GM19193 (cell line): ENCODE results near the gene SDK1.

Source experiments
- POLR2A ChIP-seq: IDR thresholded peaks from 4 replicates; pipeline ENCODE4 v1.6.1; 2011; ENCODE audit not compliant: insufficient read depth, insufficient read length; ENCODE audit errors: extremely low read depth

The SDK1 gene

GRCh38 chr7:3922175-3922635 lies 621.2 kb downstream of the SDK1 start:
- TF ChIP-seq POLR2A = no peak

- no peak for TF ChIP-seq POLR2A
Observed at GRCh38 chr7:3923307-3923918, 622.4 kb downstream of the SDK1 start.

- no peak for TF ChIP-seq POLR2A
Observed at GRCh38 chr7:3924277-3924676, 623.2 kb downstream of the SDK1 start.

DNA sequence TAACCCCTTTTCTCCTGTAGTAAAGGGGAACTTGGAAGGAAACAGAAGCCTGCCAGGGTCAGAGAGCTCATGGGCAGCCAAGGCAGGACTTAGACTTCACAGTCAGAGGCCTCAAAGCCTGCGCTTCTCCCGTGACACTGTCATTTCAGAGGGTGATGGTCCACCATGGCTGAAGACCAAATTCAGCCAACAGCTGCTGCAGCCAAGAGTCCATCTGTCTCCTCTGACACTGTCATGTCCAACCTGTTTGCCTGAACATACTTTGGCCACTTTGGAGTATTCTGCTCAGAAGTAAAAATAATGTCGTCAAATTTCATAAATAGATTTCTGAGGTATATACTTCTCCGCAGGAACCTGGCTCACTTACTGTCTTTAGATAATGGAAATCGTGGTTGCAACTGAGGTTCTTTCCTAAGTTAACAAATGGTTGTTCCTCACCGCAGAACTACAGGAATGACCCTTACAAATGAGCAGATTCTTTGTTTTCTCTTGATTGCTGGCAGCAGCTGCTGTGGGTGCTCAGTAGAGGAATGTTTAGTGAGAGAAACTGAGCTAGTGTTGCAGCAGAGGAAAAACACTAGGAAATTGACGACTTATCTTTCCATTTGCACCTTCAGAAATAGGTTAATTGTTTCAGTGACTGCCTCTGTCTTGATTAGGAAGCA lies 626.5 kb downstream of the SDK1 start:
- no peak for TF ChIP-seq POLR2A

GRCh38 chr7:3928727-3929515 lies 627.9 kb downstream of the SDK1 start:
- no peak for TF ChIP-seq POLR2A

DNA sequence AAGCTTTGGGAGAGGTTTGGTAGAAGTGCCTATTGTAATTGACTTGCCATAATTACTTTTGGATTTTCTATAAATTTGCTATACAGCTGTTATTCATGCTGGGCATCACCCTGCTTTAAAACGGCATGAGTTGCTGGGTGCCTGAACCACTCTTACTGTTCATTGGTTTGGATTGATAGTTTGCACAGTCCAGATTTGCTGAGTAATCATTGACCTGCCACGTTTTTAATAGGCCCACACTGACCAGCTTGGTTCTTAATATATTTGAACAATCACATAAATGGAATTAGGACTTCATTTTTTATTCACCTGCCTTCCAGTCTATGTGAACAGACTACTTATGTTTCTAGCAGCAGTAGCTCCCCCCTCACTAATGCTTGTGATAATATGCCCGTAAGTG lies 630.8 kb downstream of the SDK1 start:
- no peak for TF ChIP-seq POLR2A

- no peak for TF ChIP-seq POLR2A
Observed at GRCh38 chr7:3937146-3937545, 636.1 kb downstream of the SDK1 start.

DNA sequence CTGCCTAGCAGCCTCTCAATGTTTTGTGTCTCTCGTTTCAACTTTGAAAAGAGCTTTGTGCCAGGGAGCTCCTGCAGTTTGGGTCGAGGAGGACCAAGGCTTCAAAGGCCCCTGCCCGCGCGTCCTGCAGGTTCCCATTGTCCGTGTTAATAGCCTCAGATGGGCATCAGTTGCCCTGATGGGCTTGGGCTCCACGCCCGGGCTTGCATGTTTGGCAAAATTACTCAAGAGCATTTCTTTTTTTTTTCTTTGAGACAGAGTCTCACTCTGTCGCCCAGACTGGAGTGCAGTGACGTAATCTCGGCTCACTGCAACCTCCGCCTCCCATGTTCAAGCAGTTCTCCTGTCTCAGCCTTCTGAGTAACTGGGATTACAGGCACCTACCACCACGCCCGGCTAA lies 636.6 kb downstream of the SDK1 start:
- no peak for TF ChIP-seq POLR2A

DNA sequence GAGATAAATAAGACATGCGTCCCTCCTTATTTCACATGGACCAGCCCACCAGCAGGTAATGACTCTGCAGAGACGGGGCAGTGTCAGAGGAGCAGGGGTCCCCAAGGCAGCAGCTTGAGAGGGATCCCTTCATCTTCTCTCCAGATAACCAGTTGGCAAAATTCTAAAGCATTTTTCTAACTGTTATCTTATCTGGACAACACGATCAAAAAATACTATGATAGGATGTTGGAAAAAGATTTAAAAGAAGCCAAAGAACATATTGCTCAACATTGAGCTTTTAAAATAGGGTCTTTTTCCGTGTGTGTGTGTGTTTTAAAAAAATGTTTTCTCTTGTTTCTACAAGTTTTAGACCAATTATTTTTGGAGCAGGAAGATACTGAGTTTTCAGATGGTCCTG lies 641.2 kb downstream of the SDK1 start:
- TF ChIP-seq POLR2A = no peak

DNA sequence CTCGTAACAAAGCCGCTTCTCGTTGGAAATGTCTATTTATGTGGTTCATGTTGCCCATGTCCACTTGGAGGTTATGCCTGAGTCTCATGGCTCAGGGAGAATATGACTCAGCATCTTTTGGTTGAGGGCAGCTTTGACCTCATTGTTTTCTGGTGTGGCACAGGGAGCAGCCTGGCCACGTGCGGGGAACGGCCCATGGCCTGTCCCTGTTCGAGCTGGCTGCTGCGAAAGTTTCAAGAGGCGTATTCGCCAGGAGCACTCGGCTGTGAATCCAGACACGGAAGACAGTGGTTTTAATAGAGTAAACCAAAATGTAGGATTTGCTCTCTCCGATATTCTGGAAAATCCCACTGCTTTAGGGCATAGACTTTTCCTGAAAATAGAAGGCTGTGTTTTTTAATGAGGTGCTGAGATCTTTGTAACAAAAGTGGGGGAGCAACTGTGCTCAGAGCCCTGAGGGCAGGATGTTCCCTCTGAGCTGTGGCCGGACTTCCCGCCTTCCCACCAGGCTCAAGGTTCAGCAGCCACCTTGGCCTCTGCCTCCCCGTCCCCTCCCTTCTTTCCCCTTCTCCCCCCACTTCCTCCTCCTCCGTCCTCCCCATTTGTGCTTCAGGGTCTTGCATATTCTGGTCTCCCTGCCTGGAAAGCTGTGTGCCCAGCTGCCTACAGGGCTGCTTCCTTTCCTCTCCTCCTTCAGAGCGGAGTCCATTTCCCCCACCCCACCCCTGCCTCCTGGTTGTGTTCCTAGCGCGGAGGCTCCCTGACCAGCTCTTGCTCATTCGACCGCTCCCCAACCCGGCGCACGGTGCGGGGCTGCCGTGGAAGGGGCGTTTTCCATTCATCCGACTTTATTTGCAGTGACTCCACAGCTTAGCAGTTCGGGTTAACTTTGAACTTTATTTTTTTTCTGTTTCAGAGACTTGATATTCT lies 642.0 kb downstream of the SDK1 start:
- TF ChIP-seq POLR2A = no peak

DNA sequence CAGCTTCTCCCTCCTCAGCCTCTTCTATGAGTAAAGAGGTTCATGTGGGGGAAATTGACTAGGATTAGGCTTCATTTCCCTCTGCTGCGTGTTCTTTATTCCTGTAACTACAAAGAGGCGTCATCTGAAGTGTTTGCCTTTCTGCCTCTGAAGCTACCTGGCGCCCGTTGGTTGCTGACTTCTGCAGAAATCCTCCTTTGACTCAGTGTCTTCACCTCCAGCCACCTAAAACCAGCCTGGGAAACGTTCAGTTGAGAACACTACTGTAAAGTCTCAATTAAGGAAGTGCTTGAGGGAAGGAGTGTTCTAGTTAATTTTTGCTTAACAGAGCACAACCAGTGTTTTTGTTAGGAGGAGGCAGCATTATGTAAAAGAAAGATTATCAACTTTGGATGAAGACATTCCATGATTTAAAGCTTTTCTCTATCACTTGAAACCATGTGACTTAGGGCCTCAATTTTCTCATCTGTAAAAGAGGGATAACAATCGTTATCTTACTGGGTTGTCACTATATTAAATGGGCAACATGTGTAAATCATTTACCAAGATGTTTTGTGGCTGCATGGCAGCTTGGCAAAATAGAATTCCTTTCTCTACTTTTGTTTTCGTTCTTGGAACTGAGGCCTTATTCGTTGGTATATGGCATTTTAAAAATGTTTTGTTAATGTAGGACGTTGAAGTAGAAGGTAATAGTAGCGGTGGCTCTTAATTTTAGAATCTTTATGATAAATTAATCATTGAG lies 642.9 kb downstream of the SDK1 start:
- TF ChIP-seq POLR2A = no peak

DNA sequence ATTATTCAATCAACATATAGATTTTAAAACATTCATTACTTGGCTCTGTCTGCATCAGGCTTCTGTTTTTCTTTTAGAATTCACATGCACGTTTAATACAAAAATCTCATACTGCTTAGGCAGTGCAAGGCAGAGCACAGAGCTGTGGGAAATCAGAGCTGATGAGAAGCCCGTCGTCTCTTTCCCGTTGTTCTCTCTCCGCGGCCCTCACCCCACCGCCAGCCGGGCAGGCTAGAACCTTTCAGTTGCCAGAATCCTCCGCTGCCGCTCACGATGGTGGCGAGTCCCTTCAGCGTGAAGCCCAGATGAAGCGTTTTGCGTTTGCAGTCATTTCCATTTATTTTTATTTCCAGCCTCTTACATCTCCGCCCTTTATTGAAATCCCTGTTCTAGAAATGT lies 648.2 kb downstream of the SDK1 start:
- no peak for TF ChIP-seq POLR2A

DNA sequence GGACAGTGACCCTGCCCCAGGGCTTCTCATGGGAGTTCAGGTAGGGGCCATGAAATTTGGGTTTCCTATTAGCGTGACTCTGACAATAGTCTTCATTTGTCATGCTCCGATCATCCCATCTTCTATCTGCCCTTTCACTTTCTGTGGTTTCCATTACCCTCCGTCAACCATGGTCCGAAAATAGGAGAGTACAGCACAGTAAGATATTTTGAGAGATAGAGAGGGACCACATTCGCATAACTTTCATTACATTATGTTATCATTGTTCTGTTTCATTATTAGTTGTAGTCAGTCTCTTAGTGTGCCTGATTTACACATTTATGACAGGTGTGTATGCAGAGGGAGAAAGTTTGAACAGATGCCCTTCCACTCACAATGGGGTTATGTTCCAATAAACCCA lies 649.2 kb downstream of the SDK1 start:
- TF ChIP-seq POLR2A = no peak
